NCI-H146 treated with DMSO at 0.1 percent for 48 hours (cell line): Measurements from ENCODE around the gene WARS2.
"Not testable (repeated sequence)": the region's sequence is repeated elsewhere in the genome, so short reads cannot be mapped to it uniquely, and the experiment has no call there.

Experiments used
- DNase-seq: peaks from one replicate; lab custom pipeline; 2025; ENCODE audit not compliant: unreplicated experiment; lab: John Stamatoyannopoulos, UW

WARS2 gene

GRCh38 chr1:119140177-119141019 is at the start of gene WARS2:
Gene WARS2, minus strand, starts transcription at chr1:119140653. Its CDS starts 9 bp downstream, at chr1:119140644.
- peak; percentile 96 for DNase-seq

- no peak for DNase-seq
These were observed 48.5 kb upstream of the WARS2 start for GRCh38 chr1:119188926-119189325.

- no peak for DNase-seq
These were observed 47.0 kb upstream of the WARS2 start for GRCh38 chr1:119187416-119187815.

GRCh38 chr1:119186471-119186870 is 46.0 kb upstream of the WARS2 start:
- no peak for DNase-seq

GRCh38 chr1:119184972-119185371 is 44.5 kb upstream of the WARS2 start:
- no peak for DNase-seq

GRCh38 chr1:119181218-119181617 is 40.8 kb upstream of the WARS2 start:
- peak; percentile 58 for DNase-seq

GRCh38 chr1:119179051-119179450 is 38.6 kb upstream of the WARS2 start:
- no peak for DNase-seq

GRCh38 chr1:119172927-119173326 is 32.5 kb upstream of the WARS2 start:
- not testable (repeated sequence) for DNase-seq

- not testable (repeated sequence) for DNase-seq
These were observed 31.0 kb upstream of the WARS2 start for GRCh38 chr1:119171381-119172010.

- no peak for DNase-seq
These were observed 22.9 kb upstream of the WARS2 start for GRCh38 chr1:119163396-119163795.

- DNase-seq: no peak
These were observed 20.4 kb upstream of the WARS2 start for GRCh38 chr1:119160866-119161265.

- no peak for DNase-seq
These were observed 20.0 kb upstream of the WARS2 start for GRCh38 chr1:119160409-119160808.

GRCh38 chr1:119159966-119160365 is 19.5 kb upstream of the WARS2 start:
- DNase-seq: no peak

GRCh38 chr1:119159111-119159510 is 18.7 kb upstream of the WARS2 start:
- no peak for DNase-seq

GRCh38 chr1:119156761-119157160 is 16.3 kb upstream of the WARS2 start:
- not testable (repeated sequence) for DNase-seq

- DNase-seq: not testable (repeated sequence)
These were observed 14.6 kb upstream of the WARS2 start for GRCh38 chr1:119155069-119155468.

GRCh38 chr1:119150150-119150549 is 9.7 kb upstream of the WARS2 start:
- no peak for DNase-seq

GRCh38 chr1:119147661-119148090 is 7.2 kb upstream of the WARS2 start:
- DNase-seq: no peak

- DNase-seq: no peak
These were observed 6.0 kb upstream of the WARS2 start for GRCh38 chr1:119146466-119146865.

GRCh38 chr1:119144813-119145212 is 4.4 kb upstream of the WARS2 start:
- DNase-seq: no peak

GRCh38 chr1:119143706-119144105 is 3.3 kb upstream of the WARS2 start:
- DNase-seq: no peak

- no peak for DNase-seq
These were observed 1.2 kb upstream of the WARS2 start for GRCh38 chr1:119141660-119142059.
